Stimulated activated CD4-positive, alpha-beta T cell treated with anti-CD3 and anti-CD28 coated beads, Interleukin-4, amount 100 ng/mL, for 24 hours (primary cell): ENCODE measurements around the gene PEX11G.

Experiments used
- DNase-seq: peaks from one replicate; pipeline ENCODE4 v3.0.0-alpha.2; 2020

PEX11G gene

GRCh38 chr19:7428651-7429113 is 60.2 kb downstream of the PEX11G start:
- DNase-seq = no peak

- no peak for DNase-seq
Observed at GRCh38 chr19:7427944-7428343, 60.9 kb downstream of the PEX11G start.

- peak; percentile 29 for DNase-seq
Observed at GRCh38 chr19:7426986-7427385, 61.8 kb downstream of the PEX11G start.
